IPS-15b (cell line): ENCODE data around the gene CEP250.

Source experiments
- H3K27me3 ChIP-seq: one replicate; pipeline ENCODE4 v1.6.1; 2013; ENCODE audit warnings: low read length; ENCODE audit not compliant: control insufficient read depth, insufficient read depth
- H3K36me3 ChIP-seq: one replicate; pipeline ENCODE4 v1.6.1; 2013; ENCODE audit warnings: low read length; ENCODE audit not compliant: control insufficient read depth, insufficient read depth
- H3K4me1 ChIP-seq: one replicate; pipeline ENCODE4 v1.6.1; 2013; ENCODE audit warnings: mild to moderate bottlenecking, low read length; ENCODE audit not compliant: control insufficient read depth, insufficient read depth
- H3K4me3 ChIP-seq: one replicate; pipeline ENCODE4 v1.5.1; 2013; ENCODE audit warnings: low read depth, low read length
- H3K9ac ChIP-seq: one replicate; pipeline ENCODE4 v1.6.1; 2013; ENCODE audit warnings: low read depth, mild to moderate bottlenecking, low read length
- H3K9me3 ChIP-seq: one replicate; pipeline ENCODE4 v1.6.1; 2013; ENCODE audit warnings: mild to moderate bottlenecking, low read length; ENCODE audit not compliant: control insufficient read depth, insufficient read depth

Gene CEP250

DNA sequence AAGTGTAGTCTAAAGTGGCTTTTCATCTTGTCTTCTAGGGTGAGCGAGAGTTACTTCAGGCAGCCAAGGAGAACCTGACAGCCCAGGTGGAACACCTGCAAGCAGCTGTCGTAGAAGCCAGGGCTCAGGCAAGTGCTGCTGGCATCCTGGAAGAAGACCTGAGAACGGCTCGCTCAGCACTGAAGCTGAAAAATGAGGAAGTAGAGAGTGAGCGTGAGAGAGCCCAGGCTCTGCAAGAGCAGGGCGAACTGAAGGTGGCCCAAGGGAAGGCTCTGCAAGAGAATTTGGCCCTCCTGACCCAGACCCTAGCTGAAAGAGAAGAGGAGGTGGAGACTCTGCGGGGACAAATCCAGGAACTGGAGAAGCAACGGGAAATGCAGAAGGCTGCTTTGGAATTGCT is 47.0 kb downstream of the CEP250 start:
- Histone ChIP-seq H3K4me3 (no peak overlapping the region), H3K27me3 (no peaks in the 10 kb centered on the region), H3K4me1 (no peaks in the 10 kb centered on the region), H3K9me3 (no peaks in the 10 kb centered on the region), H3K9ac (no peak overlapping the region), H3K36me3 (peaks cover 37% of the 10 kb centered on the region)

DNA sequence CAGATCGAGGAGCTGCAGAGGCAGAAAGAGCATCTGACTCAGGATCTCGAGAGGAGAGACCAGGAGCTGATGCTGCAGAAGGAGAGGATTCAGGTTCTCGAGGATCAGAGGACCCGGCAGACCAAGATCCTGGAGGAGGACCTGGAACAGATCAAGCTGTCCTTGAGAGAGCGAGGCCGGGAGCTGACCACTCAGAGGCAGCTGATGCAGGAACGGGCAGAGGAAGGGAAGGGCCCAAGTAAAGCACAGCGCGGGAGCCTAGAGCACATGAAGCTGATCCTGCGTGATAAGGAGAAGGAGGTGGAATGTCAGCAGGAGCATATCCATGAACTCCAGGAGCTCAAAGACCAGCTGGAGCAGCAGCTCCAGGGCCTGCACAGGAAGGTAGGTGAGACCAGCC is 47.9 kb downstream of the CEP250 start:
- Histone ChIP-seq H3K27me3 (no peaks in the 10 kb centered on the region), H3K9me3 (no peaks in the 10 kb centered on the region), H3K36me3 (peaks cover 33% of the 10 kb centered on the region), H3K4me3 (no peak overlapping the region), H3K4me1 (no peaks in the 10 kb centered on the region), H3K9ac (no peak overlapping the region)

DNA sequence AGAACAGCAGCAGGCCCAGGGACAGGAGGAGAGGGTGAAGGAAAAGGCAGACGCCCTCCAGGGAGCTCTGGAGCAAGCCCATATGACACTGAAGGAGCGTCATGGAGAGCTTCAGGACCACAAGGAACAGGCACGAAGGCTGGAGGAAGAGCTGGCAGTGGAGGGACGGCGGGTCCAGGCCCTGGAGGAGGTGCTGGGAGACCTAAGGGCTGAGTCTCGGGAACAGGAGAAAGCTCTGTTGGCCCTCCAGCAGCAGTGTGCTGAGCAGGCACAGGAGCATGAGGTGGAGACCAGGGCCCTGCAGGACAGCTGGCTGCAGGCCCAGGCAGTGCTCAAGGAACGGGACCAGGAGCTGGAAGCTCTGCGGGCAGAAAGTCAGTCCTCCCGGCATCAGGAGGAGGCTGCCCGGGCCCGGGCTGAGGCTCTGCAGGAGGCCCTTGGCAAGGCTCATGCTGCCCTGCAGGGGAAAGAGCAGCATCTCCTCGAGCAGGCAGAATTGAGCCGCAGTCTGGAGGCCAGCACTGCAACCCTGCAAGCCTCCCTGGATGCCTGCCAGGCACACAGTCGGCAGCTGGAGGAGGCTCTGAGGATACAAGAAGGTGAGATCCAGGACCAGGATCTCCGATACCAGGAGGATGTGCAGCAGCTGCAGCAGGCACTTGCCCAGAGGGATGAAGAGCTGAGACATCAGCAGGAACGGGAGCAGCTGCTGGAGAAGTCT is 48.6 kb downstream of the CEP250 start:
- H3K9ac ChIP-seq, result no peak overlapping the region
- H3K4me3 ChIP-seq, result no peak overlapping the region
- no peaks in the 10 kb centered on the region for H3K27me3 ChIP-seq
- no peaks in the 10 kb centered on the region for H3K9me3 ChIP-seq
- H3K36me3 ChIP-seq, result peaks cover 34% of the 10 kb centered on the region
- no peaks in the 10 kb centered on the region for H3K4me1 ChIP-seq

DNA sequence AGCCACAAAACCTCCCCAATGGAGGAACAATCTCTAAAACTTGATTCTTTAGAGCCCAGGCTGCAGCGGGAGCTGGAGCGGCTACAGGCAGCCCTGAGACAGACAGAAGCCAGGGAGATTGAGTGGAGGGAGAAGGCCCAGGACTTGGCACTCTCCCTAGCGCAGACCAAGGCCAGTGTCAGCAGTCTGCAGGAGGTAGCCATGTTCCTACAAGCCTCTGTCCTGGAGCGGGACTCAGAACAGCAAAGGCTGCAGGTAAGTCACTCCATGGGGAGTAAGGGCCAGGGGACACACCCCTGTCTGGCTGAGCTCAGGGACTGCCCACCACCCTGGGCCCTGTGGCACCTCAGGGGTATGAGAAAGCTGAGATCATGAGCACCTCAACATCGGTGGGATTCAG is 49.4 kb downstream of the CEP250 start:
- H3K27me3 ChIP-seq, result no peaks in the 10 kb centered on the region
- H3K9ac ChIP-seq, result no peak overlapping the region
- no peaks in the 10 kb centered on the region for H3K9me3 ChIP-seq
- H3K36me3 ChIP-seq, result peaks cover 41% of the 10 kb centered on the region
- H3K4me1 ChIP-seq, result no peaks in the 10 kb centered on the region
- no peak overlapping the region for H3K4me3 ChIP-seq

DNA sequence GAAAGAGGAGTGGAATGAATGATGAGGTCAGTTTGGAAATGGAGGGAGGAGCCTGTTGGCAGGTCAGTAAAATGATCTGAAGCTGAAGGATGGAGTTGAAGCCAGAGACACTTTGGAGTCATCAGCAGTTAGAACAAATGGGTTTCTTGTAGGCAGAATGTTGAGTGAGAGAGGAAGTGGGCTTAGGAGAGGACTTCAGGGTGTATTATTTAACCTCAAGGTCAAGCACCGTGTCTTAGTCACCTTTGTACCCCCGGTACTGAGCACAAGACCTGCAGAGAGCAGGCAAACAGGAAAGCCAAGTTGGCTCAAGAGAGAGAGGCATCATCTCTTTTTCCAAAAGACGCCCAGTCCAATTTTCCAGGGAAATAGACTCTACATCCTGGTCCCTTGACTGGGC is 50.8 kb downstream of the CEP250 start:
- Histone ChIP-seq H3K9ac (no peak overlapping the region), H3K4me1 (no peaks in the 10 kb centered on the region), H3K36me3 (peaks cover 49% of the 10 kb centered on the region), H3K27me3 (no peaks in the 10 kb centered on the region), H3K9me3 (no peaks in the 10 kb centered on the region), H3K4me3 (no peak overlapping the region)

DNA sequence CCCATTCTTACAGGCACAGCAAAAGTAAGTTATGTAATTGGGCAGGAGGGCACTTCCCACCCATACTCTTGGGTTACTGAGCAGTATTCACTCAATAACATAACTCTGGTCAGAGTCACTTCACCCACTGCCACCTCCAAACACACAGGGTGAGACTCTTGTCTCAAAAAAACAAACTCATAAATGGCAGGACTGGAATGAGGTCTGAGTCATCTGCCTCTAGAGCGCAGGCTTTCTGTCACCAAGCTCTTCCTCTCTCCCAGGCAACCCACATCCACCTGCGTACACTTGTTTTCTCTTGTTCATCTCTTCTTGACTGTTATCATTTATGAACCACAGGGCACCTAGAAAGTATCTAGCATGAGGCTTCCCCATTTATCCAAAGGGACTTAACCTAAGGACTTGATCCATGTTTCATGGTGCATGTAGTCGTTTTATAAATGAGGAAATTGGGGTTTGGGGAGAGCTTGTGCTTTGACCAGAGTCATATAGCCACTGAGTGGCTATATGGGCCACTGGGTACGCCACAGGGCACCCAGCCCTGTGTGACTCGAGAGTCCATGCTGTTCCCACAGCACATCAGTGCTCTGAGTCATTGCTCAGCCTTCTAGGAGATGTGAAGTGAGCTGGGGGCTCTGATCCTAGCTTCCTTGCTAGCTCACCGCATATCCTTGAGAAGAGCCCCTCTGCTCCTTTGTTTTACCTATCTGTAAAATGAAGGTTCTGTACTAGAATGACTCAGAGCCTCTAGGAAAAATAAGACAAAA is 51.7 kb downstream of the CEP250 start:
- H3K36me3 ChIP-seq, result peaks cover 44% of the 10 kb centered on the region
- H3K27me3 ChIP-seq, result no peaks in the 10 kb centered on the region
- no peak overlapping the region for H3K9ac ChIP-seq
- no peaks in the 10 kb centered on the region for H3K9me3 ChIP-seq
- no peaks in the 10 kb centered on the region for H3K4me1 ChIP-seq
- no peak overlapping the region for H3K4me3 ChIP-seq

DNA sequence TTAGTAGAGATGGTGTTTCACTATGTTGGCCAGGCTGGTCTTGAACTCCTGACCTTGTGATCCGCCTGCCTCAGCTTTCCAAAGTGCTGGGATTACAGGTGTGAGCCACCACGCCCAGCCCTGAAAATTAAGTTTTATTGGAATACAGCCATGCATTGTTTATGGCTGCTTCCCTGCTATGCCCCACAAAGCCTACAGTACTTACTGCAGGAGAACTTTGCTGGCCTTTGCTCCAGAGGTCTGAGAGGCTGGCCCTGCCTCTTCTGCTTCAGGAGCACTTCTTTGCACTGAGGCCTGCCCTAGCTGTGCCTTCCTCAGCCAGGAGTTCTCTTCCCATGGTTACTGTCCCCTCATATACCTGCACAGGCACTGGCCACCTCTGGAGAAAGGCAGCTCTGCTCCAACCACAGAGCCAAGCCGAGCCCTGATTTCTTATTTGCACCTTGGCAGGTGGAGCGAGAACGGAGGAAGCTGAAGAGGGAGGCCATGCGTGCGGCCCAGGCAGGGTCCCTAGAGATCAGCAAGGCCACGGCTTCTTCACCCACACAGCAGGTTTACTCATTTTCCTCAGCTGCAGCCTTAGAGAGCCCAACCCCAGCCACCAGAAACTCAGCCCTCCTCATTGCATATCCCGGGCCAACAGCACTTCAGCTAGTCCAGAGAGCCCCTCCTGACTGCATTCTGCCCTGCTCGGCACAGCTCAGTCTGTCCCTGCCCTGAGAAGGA is 53.3 kb downstream of the CEP250 start:
- Histone ChIP-seq H3K4me1 (no peaks in the 10 kb centered on the region), H3K9ac (no peak overlapping the region), H3K4me3 (no peak overlapping the region), H3K36me3 (peaks cover 28% of the 10 kb centered on the region), H3K27me3 (no peaks in the 10 kb centered on the region), H3K9me3 (no peaks in the 10 kb centered on the region)

DNA sequence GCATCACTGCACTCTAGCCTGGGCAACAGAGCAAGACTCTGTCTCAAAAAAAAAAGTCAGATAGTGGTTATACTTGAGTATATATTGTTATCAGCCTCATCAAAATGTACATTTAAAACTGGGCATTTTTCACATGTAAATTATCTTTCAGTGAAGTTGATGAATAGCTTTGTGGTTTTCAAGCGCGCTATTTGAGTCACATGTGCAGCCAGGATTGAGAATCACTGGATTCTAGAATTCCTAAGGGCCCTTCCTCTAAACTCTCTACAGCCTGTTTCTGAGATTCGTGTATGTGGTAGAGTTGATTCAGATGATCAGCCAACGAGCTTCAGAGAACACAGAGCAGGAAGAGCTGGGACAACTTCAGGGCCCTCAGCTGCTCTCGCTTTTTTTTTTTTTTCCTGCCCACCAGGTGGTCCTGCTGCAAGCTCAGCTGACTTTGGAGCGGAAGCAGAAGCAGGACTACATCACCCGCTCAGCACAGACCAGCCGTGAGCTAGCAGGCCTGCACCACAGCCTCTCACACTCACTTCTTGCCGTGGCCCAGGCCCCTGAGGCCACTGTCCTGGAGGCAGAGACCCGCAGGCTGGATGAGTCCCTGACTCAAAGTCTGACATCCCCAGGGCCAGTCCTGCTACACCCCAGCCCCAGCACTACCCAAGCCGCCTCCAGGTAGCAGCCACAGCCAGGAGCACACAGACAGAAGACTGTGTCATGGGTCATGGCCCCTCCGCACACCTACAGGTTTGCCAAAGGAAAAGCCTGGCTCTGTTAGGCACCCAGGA is 55.7 kb downstream of the CEP250 start:
- no peaks in the 10 kb centered on the region for H3K9me3 ChIP-seq
- H3K4me1 ChIP-seq, result no peaks in the 10 kb centered on the region
- no peak overlapping the region for H3K9ac ChIP-seq
- H3K36me3 ChIP-seq, result peaks cover 15% of the 10 kb centered on the region
- H3K4me3 ChIP-seq, result no peak overlapping the region
- no peaks in the 10 kb centered on the region for H3K27me3 ChIP-seq

DNA sequence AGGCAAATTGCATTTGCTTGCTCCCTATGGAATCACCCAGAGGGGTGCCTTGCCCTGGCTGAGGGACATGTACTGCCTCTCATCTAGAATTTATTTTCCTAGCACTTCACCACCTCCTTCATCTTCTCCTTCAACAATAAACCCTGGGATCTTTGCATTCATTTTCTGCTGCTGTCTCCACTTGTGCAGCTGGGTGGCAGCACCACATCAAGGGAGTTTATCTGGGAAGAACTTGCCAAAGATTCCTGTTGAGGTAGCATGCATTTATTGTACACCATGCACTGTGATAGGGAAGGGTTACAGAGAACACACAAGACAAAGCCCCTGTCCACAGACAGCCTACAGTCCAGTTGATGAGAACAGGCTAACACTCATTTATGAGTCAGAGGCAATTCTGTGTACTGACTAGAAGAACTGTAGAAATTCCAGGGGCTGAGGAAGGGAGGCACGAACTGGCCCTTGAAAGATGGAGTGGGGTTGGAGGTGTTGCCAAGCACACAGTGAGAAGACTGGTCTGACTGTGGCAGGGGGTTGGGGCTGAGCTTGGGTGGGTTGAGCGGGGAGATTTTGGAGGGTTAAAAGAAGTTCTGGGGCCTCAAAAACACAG is 56.5 kb downstream of the CEP250 start:
- Histone ChIP-seq H3K9me3 (no peaks in the 10 kb centered on the region), H3K36me3 (peaks cover 15% of the 10 kb centered on the region), H3K4me1 (no peaks in the 10 kb centered on the region), H3K4me3 (no peak overlapping the region), H3K9ac (no peak overlapping the region), H3K27me3 (no peaks in the 10 kb centered on the region)

DNA sequence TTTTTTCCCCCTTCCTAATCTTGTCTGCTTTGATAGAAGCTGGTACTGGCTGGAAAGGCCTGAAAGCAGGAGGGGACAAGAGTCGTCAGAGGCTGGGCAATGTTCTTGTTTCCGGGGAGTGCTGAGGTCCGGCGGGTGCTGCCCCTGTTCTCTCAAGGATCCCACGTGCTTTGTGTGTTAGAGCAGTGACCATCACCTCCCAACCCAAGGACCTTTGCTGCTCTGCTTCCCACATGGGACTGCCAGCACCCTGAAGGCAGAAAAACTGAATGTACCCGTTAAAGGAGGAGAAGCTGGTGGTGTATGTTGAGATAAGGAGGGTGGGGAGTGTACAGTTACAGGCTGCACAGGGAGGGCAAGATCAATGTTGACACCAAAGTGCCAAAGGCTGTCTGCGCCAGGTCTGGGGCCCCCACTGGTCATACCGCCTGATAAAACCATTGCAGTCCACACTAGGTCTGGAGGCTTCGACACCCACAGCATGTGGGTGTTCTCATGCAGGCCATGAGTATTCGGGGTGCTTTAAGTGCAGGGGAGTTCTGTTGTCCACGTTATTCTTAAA is 59.1 kb downstream of the CEP250 start:
- H3K9me3 ChIP-seq, result no peaks in the 10 kb centered on the region
- H3K36me3 ChIP-seq, result peaks cover 10% of the 10 kb centered on the region
- H3K4me1 ChIP-seq, result no peaks in the 10 kb centered on the region
- no peak overlapping the region for H3K9ac ChIP-seq
- no peak overlapping the region for H3K4me3 ChIP-seq
- H3K27me3 ChIP-seq, result no peaks in the 10 kb centered on the region

DNA sequence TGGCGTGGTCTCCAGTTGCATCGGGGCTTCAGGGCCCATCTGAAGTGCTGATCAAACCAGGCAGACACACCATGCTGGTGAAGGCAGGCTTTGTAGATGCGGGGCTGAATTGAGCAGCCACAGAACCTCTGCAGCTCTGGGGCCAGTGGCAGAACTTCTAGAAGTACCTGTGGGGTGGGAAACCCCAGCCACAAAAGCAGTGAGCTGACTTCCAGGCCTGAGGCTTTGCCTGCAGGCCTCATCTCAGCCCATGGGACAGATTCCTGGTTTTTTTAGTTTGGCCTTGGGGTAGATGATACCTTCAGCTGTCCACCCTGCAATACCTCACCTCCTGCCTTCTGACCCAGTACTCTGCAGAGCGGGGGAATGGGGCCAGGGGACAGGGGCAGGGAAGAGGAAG is 59.9 kb downstream of the CEP250 start:
- no peak overlapping the region for H3K4me3 ChIP-seq
- H3K36me3 ChIP-seq, result peaks cover 2% of the 10 kb centered on the region
- no peak overlapping the region for H3K9ac ChIP-seq
- H3K27me3 ChIP-seq, result no peaks in the 10 kb centered on the region
- no peaks in the 10 kb centered on the region for H3K4me1 ChIP-seq
- H3K9me3 ChIP-seq, result no peaks in the 10 kb centered on the region
